SKM-1 (cell line): ENCODE data around the gene TEX48.

Experiments used
- DNase-seq: peaks from one replicate; lab custom pipeline; 2025; ENCODE audit not compliant: unreplicated experiment; lab: John Stamatoyannopoulos, UW

TEX48 gene

DNA sequence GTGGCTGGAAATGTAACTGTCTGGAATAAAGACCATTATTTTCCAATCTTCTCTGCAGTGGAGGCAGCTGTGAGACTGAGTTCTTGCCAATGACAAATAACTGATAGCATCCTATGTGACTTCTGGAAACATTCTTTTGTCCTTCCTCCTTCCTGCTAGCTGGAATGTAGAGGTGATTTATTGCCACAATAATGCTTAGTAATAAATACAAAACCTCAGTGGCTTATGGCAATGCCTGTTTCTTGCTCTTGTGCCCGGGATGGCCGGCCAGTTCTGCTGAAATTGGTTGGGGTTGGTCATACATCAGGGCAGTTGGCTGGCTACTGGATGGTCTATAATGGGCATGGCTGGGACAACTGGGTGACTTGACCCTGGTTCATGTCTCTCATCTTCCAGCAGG is 12.2 kb upstream of the TEX48 start:
- no peak for DNase-seq

DNA sequence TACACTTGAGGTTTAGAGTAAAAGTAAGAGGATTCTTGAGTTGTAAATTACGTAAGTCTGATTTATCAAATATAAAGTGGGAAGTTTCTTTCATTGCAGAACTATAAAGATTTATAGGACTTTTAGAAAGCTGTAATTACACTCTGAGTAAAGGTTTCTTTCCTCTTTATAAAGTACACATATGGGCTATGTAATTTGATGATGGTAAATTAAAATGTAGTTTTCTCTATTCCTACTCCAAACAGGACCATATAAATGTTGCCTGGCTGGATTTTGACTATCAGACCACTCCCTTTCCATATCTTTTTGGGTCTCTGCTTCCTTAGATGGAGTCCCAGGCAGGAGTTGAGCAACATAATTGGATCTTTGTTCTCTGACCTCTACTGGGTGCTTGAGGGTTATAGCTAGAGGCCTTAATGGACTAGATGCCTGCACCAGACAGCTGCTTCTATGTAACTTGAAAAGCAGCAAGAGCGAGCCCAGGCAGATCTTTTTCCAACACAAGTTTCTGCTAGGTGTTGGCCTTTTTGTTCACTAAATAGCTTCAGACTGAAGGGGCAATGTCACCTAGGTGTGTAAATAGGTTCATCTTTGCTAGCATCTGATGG is 11.4 kb upstream of the TEX48 start:
- DNase-seq, result no peak

GRCh38 chr9:114691956-114692295 is 9.9 kb upstream of the TEX48 start:
- DNase-seq, result no peak

- no peak for DNase-seq
These were observed 9.3 kb upstream of the TEX48 start for GRCh38 chr9:114691046-114691955.

DNA sequence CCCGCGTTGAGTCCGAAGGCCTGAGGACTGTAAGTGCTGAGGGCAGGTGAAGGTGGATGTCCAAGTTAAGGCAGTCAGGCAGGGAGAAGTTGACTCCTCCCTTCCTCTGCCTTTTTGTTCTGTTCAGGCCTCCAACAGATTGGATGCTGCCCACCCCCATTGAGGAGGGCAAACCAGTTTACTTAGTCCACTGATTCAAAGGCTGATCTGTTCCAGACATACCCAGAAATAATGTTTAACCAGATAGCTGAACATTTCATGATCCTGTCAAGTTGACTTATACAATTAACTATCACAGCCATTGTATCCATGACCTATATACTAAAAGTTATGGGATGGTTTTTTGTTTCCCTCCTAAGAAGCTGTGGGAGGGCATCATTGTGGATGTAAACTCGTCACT is 8.3 kb upstream of the TEX48 start:
- no peak for DNase-seq

DNA sequence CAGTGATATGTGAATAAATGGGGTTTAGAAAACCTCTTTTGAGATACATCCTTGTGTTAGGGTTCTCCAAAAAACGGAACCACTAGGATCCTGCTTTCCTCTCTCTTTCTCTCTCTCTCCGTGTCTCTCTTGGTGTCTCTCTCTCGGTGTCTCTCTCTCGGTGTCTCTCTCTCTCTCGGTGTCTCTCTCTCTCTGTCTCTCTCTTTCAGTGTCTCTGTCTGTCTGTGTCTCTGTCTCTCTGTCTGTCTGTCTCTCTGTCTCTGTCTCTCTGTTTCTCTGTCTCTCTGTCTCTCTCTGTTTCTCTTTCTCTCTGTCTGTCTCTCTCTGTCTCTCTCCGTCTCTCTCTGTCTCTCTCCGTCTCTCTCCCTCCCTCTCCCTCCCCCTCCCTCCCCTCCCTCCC is 7.8 kb upstream of the TEX48 start:
- DNase-seq, result no peak

GRCh38 chr9:114688909-114689610 is 7.1 kb upstream of the TEX48 start:
- DNase-seq, result no peak

DNA sequence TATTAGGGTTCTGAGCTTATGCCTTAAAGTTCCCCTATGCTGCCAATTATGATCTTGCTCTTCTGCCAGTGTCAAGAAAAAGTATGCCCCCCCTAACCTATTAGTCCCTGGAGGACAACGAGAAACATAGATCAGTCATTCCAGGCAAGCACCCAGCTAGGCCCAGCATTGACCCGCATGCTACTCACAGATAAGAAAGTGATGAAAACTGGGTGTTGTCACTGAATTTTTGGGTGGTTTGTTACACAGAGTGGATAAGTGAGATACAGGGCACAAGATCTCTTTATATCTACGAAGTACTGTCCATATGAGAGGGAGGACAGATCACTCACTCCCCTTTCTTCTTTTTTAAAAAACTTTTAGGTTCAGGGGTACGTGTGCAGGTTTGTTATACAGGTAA is 6.4 kb upstream of the TEX48 start:
- DNase-seq, result no peak

GRCh38 chr9:114687034-114687433 is 5.0 kb upstream of the TEX48 start:
- DNase-seq, result no peak

DNA sequence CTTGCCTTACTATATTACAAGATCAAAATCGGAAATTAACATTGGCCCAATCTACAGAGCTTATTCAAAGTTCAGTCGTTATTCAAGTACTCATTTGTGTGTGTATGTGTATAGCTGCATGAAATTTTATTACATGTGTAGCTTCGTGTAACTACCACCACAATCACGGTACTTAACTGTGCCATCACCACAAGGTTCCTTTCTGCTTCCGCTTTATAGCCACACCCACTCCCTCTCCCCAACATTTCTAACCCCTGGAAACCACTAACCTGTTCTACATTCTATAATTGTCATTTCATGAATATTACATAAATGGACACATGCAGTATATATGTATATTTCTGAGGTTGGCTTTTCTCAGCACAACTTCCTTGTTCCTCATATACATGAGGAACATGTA is 4.0 kb upstream of the TEX48 start:
- no peak for DNase-seq

GRCh38 chr9:114684036-114684435 is 2.0 kb upstream of the TEX48 start:
- DNase-seq, result no peak

DNA sequence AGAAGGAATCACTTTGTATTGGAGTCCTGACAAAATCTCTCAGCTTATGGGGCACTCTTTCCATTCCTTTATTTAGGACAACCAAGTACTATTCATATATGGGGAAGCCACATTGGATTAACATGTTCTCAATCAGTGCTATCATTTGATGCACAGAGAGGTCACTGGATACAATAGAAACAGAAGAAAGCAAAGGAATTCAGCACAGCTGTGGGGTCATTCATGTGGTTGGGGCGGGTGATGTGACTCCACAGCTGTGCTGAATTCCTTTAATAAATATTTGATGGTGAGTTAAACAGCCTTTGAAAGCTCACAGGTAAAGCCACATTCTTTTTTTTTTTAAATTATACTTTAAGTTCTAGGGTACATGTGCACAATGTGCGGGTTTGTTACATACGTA is 854 bp upstream of the TEX48 start:
- DNase-seq, result no peak

DNA sequence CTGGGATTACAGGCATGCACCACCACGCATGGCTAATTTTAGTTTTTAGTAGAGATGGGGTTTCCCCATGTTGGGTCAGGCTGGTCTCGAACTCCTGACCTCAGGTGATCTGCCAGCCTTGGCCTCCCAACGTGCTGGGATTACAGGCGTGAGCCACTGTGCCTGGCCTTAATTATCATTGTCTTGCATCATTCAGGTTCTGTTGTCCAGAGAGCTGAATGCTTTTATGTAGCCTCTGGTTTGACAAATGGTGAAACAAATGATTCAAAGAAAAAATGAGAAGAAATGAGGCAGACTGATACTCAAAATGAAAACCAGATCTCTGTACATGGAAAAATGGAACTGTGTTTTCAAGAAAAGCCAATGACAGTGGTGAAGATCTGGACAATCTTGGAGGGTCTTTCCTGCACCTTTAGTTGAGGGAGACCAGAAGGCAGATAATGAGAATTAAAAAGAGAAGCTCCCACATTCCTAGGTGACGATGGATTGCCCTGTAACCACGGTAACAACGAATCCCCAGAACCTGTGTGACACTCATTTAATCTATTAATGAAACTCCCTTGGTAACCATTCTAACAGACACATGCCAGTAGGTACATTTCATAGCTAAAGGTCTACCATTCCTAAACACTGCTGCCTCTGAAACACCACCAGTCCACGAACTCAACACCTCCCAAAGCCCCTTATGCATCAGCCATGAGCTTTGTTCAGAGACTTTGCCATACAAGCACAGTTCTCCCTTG is 1.6 kb downstream of the TEX48 start:
- no peak for DNase-seq

GRCh38 chr9:114678795-114679194 is 3.2 kb downstream of the TEX48 start:
- DNase-seq, result no peak

- no peak for DNase-seq
These were observed 3.9 kb downstream of the TEX48 start for GRCh38 chr9:114678130-114678529.

DNA sequence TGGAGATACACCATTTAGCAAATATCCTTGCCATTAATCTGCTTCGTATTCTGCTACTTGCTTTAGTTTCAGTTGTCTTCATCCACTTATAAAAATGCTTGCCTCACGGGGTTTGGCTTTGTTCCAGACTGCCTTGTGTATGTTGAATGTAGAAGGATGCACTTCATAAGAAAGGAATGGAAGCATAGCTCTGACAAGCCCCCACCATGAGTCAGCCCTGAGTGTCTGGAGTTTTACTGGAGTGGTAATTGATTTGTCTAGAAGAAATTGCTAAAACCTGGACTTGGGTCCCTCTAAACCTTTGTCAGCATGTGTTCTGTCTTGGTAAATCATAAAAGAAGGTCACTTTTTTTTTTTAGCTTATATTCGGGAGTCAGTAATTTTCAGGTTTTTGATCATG is 4.6 kb downstream of the TEX48 start:
- DNase-seq, result no peak

- DNase-seq, result no peak
These were observed 5.1 kb downstream of the TEX48 start for GRCh38 chr9:114676901-114677300.

GRCh38 chr9:114674798-114675540 is 7.0 kb downstream of the TEX48 start:
- DNase-seq, result no peak

GRCh38 chr9:114674076-114674797 is 7.8 kb downstream of the TEX48 start:
- no peak for DNase-seq

DNA sequence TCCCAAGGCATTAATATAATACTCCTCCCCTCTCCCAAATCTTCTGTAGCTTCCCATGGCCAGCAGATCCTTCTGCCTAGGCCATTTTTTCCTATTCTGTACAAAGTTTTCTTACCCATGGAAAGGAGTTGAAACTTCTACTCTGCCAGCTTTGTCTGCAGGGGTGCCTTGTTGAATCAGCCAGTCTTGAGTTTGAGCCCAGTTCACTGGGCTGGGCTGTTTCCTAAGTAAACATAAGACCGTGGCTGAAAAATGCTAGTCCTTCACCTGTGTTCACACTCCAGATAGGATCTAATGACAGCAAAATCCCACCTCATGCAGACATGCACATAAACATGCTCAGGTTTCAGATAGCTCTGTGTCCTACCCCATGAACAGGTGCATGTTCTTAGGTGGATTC is 10.4 kb downstream of the TEX48 start:
- DNase-seq, result no peak
